Caco-2 (cell line): Measurements from ENCODE around the gene BPIFB2. TPM values are rescaled to one million over a fixed set of nuclear protein-coding genes. Genes with fewer than 3 reads are reported as not detected.

Source experiments
- BruUV-seq: library from RNA; stranded (reverse); fragments of 400-500 nt; replicated peaks from 2 replicates; lab custom pipeline; 2021; lab: Mats Ljungman, UMichigan
- CTCF ChIA-PET: fragments of 300-600 bp; sonication (Branson Sonifier 250); formaldehyde crosslinking; loops from one replicate; lab custom pipeline; 2022; ENCODE audit warnings: antibody characterized with exemption; lab: Charles Lee
- POLR2A ChIA-PET: fragments of 300-600 bp; sonication (Branson Sonifier 250); formaldehyde crosslinking; loops from one replicate; lab custom pipeline; 2022; ENCODE audit warnings: antibody characterized with exemption; lab: Charles Lee
- DNase-seq, 2 experiments: peaks; one replicate each; pipeline versions ENCODE4 v3.0.0 to v3.0.0-alpha.2; 2020 to 2022
- H3K27me3 ChIP-seq: replicated peaks from 2 replicates; pipeline ENCODE4 v1.6.0; 2011; ENCODE audit warnings: low read length; ENCODE audit not compliant: control insufficient read depth, insufficient read depth
- H3K36me3 ChIP-seq: 2 replicates; pipeline ENCODE4 v1.5.1; 2011; ENCODE audit warnings: low read length; ENCODE audit not compliant: control insufficient read depth, insufficient read depth
- H3K4me1 ChIP-seq: fragments of 250-450 bp; sonication (Bioruptor Pico); 2 replicates; pipeline ENCODE4 v1.5.1; 2020; ENCODE audit warnings: mild to moderate bottlenecking
- H3K4me3 ChIP-seq: 2 replicates; pipeline ENCODE4 v1.5.1; 2011; ENCODE audit warnings: low read depth, mild to moderate bottlenecking, control low read depth, low read length
- H3K9me3 ChIP-seq: fragments of 250-450 bp; sonication (Bioruptor Pico); 2 replicates; pipeline ENCODE4 v1.5.1; 2020; ENCODE audit warnings: mild to moderate bottlenecking, moderate library complexity
- H3K27ac Mint-ChIP-seq: one replicate; pipeline ENCODE4 v1.8.0; 2022; ENCODE audit warnings: mixed read lengths; ENCODE audit not compliant: unreplicated experiment
- H3K27me3 Mint-ChIP-seq: one replicate; pipeline ENCODE4 v1.8.0; 2022; ENCODE audit warnings: mixed read lengths; ENCODE audit not compliant: insufficient read depth, unreplicated experiment
- H3K36me3 Mint-ChIP-seq: one replicate; pipeline ENCODE4 v1.8.0; 2022; ENCODE audit warnings: mild to moderate bottlenecking, mixed read lengths; ENCODE audit not compliant: insufficient read depth, unreplicated experiment
- H3K4me1 Mint-ChIP-seq: one replicate; pipeline ENCODE4 v1.8.0; 2022; ENCODE audit warnings: low read depth, mixed read lengths; ENCODE audit not compliant: unreplicated experiment
- H3K4me3 Mint-ChIP-seq: one replicate; pipeline ENCODE4 v1.8.0; 2022; ENCODE audit warnings: mild to moderate bottlenecking, moderate library complexity, mixed read lengths; ENCODE audit not compliant: unreplicated experiment
- H3K9me3 Mint-ChIP-seq: one replicate; pipeline ENCODE4 v1.8.0; 2022; ENCODE audit warnings: mixed read lengths; ENCODE audit not compliant: unreplicated experiment
- intact Hi-C: fragments of 100-400 bp; cut with micrococcal nuclease; formaldehyde crosslinking; loops from one replicate; pipeline ENCODE4 v1.10.0; 2022; ENCODE audit not compliant: unreplicated experiment
- total RNA-seq: library from RNA; stranded (reverse); gene quantifications from 2 replicates; pipeline ENCODE4 v1.2.3, GENCODE V29; 2022
- TF ChIP-seq, protein P1 (sequence below), 2 experiments: fragments of 200-600 bp in 1 of 2; IDR thresholded peaks; 1 replicate in 1 of 2; 2 replicates in 1 of 2; pipeline versions ENCODE4 v1.5.1 to v1.8.0; 2011 to 2022; ENCODE audit warnings: antibody characterized with exemption in 1 of 2, control low read depth in 1 of 2, inconsistent platforms in 1 of 2, low read depth in 1 of 2, low read length in 1 of 2, mild to moderate bottlenecking in 1 of 2, moderate library complexity in 1 of 2; ENCODE audit not compliant: insufficient read depth in 1 of 2, severe bottlenecking in 1 of 2, unreplicated experiment in 1 of 2

The BPIFB2 gene
- total RNA-seq, 1 experiment from 2014 or later, result not detected

- POLR2A ChIA-PET, result interaction anchor here (0.7 kb wide), 1 partner anchor 71 kb away, joined by 4 read pairs; no protein-coding TSS in a partner anchor
- no peaks in the 10 kb centered on the region for H3K36me3 Mint-ChIP-seq
- H3K4me1 Mint-ChIP-seq, result no peaks in the 10 kb centered on the region
- DNase-seq, result no peak
- peaks cover 10% of the 10 kb centered on the region for H3K9me3 ChIP-seq
- no peak overlapping the region for H3K4me3 ChIP-seq
- H3K4me1 ChIP-seq, result no peaks in the 10 kb centered on the region
- intact Hi-C loops, result loop anchor here (10.0 kb wide), 1 partner anchor 96 kb away; no protein-coding TSS in a partner anchor
- TF ChIP-seq, protein P1, sequence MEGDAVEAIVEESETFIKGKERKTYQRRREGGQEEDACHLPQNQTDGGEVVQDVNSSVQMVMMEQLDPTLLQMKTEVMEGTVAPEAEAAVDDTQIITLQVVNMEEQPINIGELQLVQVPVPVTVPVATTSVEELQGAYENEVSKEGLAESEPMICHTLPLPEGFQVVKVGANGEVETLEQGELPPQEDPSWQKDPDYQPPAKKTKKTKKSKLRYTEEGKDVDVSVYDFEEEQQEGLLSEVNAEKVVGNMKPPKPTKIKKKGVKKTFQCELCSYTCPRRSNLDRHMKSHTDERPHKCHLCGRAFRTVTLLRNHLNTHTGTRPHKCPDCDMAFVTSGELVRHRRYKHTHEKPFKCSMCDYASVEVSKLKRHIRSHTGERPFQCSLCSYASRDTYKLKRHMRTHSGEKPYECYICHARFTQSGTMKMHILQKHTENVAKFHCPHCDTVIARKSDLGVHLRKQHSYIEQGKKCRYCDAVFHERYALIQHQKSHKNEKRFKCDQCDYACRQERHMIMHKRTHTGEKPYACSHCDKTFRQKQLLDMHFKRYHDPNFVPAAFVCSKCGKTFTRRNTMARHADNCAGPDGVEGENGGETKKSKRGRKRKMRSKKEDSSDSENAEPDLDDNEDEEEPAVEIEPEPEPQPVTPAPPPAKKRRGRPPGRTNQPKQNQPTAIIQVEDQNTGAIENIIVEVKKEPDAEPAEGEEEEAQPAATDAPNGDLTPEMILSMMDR (IDR thresholded peaks at IDR 0.05; ENCODE audit: insufficient read depth in 1 of 2, low read depth in 1 of 2, low read length in 1 of 2, severe bottlenecking in 1 of 2, unreplicated experiment in 1 of 2), result no peak
- peaks cover 10% of the 10 kb centered on the region for H3K9me3 Mint-ChIP-seq
- H3K27ac Mint-ChIP-seq, result no peak overlapping the region
- no TSS peak for BruUV-seq
- CTCF ChIA-PET, result no interaction called here
- H3K27me3 ChIP-seq, result 0 out of 2 replicates have a peak, but pooled peaks cover 1% of the 10 kb centered on the region
- no peak overlapping the region for H3K4me3 Mint-ChIP-seq
- H3K36me3 ChIP-seq, result no peaks in the 10 kb centered on the region
- H3K27me3 Mint-ChIP-seq, result peaks cover 17% of the 10 kb centered on the region
These were observed 6.6 kb upstream of the BPIFB2 start for GRCh38 chr20:33000802-33001466.

GRCh38 chr20:33002087-33002808 lies 5.3 kb upstream of the BPIFB2 start:
- no peaks in the 10 kb centered on the region for H3K4me1 Mint-ChIP-seq
- Histone ChIP-seq H3K27me3 (0 out of 2 replicates have a peak, but pooled peaks cover 1% of the 10 kb centered on the region), H3K36me3 (no peaks in the 10 kb centered on the region), H3K4me3 (no peak overlapping the region), H3K4me1 (no peaks in the 10 kb centered on the region), H3K9me3 (peaks cover 10% of the 10 kb centered on the region)
- intact Hi-C loops, result loop anchor here (10.0 kb wide), 1 partner anchor 97 kb away; no protein-coding TSS in a partner anchor
- no TSS peak for BruUV-seq
- peaks cover 10% of the 10 kb centered on the region for H3K9me3 Mint-ChIP-seq
- no peaks in the 10 kb centered on the region for H3K36me3 Mint-ChIP-seq
- H3K4me3 Mint-ChIP-seq, result no peak overlapping the region
- CTCF ChIA-PET, result interaction anchor here (1.1 kb wide), 1 partner anchor 94 kb away, joined by 4 read pairs; no protein-coding TSS in a partner anchor
- POLR2A ChIA-PET, result no interaction called here
- DNase-seq, result no peak
- peaks cover 14% of the 10 kb centered on the region for H3K27me3 Mint-ChIP-seq
- TF ChIP-seq, protein P1 (IDR thresholded peaks at IDR 0.05; ENCODE audit: insufficient read depth in 1 of 2, low read depth in 1 of 2, low read length in 1 of 2, severe bottlenecking in 1 of 2, unreplicated experiment in 1 of 2), result no peak
- no peak overlapping the region for H3K27ac Mint-ChIP-seq

GRCh38 chr20:33004141-33004751 lies 3.3 kb upstream of the BPIFB2 start, which contains the start of gene SUN5:
TSS of gene SUN5 (minus strand) at chr20:33004433. CDS start at chr20:33004340, 93 bp downstream.
- no peaks in the 10 kb centered on the region for H3K36me3 ChIP-seq
- H3K9me3 ChIP-seq, result peaks cover 10% of the 10 kb centered on the region
- ChIA-PET POLR2A (interaction anchor here (0.6 kb wide), 1 partner anchor 36 kb away, joined by 3 read pairs; no protein-coding TSS in a partner anchor), CTCF (interaction anchor here (1.4 kb wide), 1 partner anchor 214 kb away, joined by 3 read pairs; no protein-coding TSS in a partner anchor)
- no peaks in the 10 kb centered on the region for H3K36me3 Mint-ChIP-seq
- no peaks in the 10 kb centered on the region for H3K4me1 ChIP-seq
- BruUV-seq, result no TSS peak
- DNase-seq, result no peak
- peaks cover 1% of the 10 kb centered on the region; the same call in 1 of the 2 replicates for H3K27me3 ChIP-seq
- H3K4me3 Mint-ChIP-seq, result no peak within 1 kb of the TSS
- H3K4me1 Mint-ChIP-seq, result no peaks in the 10 kb centered on the region
- H3K27ac Mint-ChIP-seq, result no peak within 1 kb of the TSS
- H3K9me3 Mint-ChIP-seq, result peaks cover 10% of the 10 kb centered on the region
- H3K27me3 Mint-ChIP-seq, result peaks cover 17% of the 10 kb centered on the region
- TF ChIP-seq, protein P1 (IDR thresholded peaks at IDR 0.05; ENCODE audit: insufficient read depth in 1 of 2, low read depth in 1 of 2, low read length in 1 of 2, severe bottlenecking in 1 of 2, unreplicated experiment in 1 of 2), result no peak
- intact Hi-C loops, result loop anchor here (10.0 kb wide), 1 partner anchor 99 kb away; no protein-coding TSS in a partner anchor
- H3K4me3 ChIP-seq, result no peak within 1 kb of the TSS
